ENCODE measurements around the gene CLPSL1.

The CLPSL1 gene

DNA sequence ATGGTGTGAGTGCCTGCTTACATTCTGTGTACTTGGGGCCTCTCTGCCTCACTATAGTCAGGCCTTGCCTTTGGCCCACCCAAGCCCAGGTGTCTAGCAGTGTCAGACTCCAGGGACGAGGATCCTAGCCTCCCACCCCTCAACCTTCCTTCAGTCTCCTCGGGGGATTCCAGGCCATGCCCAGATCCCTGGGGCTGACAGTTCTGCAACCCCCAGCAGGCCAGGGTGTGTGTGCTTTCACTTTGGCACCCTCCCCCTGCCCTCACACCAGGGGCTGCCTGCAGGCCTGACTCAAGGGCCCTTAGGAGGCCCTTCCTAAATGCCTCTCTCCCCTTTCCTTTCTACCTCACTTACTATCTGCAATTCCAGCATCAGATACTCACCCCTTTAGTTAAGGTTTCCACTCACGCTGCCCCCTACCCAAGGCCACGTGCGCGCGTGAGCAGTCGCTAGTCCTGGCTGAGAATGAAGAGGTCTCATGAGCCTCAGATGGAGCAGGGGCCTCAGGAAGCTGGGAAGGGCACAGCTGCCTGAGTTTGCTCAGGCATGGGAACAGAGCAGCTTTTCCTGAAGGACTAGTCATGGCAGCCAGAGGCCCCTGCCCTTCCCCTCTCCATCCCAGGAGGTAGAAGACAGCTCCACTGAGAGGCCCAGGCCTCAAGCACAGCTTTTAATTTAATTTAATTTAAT is 17.2 kb downstream of the CLPSL1 start:
- no peak for DNase-seq (ENCODE audit: low spot score)

DNA sequence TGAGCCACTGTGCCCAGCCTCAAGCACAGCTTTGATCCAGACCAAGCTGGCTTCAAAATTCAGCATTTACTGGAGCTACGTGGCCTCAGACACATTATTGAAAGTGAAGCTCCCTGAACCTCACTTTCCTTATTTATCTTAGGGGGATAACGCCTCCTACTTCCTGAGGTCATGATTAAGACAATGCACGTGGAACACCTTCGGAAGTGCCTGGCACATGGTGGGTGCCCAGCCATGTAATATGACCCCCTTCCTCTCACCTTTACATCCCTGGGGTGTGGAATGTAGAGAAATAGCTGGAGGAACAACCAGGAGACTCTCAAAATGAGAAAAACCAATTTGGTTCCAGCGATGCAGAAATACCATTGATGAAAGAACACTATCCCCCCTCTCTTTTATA is 17.9 kb downstream of the CLPSL1 start:
- no peak for DNase-seq (ENCODE audit: low spot score)

DNA sequence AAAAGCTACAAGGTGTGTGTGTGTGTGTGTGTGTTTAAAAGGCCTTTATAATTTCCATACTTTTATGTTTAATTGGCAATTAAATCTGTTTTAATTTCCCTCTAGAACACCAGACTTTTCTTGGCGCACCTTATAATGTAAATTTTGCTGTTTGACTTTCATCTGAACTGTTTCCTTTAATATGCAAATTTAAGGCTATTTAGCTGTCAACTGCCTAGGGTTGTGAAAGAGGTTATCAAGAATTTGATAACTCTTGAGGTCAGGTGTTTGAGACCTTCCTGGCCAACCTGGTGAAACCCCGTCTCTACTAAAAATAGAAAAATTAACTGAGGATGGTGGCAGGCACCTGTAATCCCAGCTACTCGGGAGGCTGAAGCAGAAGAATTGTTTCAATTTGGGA is 20.3 kb downstream of the CLPSL1 start:
- no peak for DNase-seq (ENCODE audit: low spot score)

DNA sequence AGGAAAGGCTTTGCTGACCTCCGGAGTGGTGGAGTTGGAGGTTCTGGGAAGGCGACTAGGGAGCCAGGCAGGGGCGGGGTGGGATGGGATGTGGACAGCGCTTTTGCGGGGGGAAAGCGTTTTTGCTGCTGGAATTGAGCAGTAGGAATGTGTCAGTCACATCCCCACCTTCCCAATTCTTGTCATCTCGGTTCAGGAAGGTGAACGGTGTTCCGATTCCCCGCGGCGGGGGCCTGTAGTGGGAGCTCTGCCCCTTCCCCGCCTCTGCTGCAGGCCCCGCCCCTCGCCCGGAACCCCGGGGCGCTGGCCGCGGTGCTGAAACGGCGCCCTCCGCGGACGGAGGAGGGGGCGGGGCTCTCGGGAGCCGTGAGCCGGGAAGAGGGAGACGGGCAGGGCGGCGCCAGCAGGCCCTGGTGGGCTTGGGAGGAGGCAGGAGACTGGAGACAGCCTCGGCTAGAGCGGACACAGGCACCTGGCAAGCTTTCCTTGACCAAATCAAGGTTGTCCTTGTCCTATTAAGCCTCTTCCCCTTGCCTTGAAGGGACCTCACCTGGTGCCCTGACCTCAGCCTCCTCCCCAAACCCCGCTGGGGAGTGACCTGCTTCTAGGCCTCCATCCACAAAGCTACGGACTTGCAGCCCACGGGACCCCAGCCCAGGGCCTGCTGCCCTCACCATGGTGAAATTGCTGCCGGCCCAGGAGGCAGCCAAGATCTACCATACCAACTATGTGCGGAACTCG is 24.3 kb downstream of the CLPSL1 start, which contains the start of gene LHFPL5:
LHFPL5 (plus strand) TSS at position 357 of the 741 bp plus-strand sequence; CDS start at position 676, 319 bp downstream.
- peak; percentile 62 for DNase-seq (ENCODE audit: low spot score)

DNA sequence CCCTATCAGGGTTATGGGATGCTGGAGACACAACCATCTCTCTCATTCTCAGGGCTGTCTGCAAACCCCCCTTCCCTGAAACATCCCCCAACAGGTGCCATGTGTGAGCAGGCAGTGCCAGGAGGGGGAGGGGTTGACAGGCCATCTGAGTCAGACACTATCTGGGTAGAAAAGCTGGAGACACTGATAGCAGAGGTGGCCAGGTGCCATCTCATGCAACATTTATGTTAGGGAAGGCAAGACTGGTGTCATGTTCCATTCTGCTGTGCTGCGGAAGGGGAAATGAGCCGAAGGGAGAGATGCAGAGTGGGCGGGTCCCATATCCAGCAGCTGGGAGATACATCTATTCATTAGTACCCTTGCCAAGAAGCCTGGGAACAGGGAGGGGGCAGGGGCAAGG is 27.9 kb downstream of the CLPSL1 start:
- DNase-seq (ENCODE audit: low spot score) = no peak

DNA sequence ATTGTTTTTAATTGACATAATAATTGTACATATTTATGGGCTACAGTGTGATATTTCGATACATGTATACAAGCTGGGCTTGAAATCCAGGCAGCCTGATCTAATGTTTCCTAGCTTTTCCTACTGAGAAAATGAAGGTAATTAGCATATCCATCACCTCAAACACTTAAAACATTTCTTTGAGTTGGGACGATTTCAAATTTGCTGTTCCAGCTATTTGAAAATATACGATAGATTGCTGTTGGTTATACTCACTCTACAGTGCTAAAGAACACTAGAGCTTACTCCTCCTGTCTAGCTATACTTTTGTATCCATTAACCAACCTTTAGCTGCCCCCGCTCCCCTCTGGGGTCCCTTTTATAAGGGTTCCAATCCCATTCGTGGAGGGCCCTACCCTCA is 29.0 kb downstream of the CLPSL1 start:
- no peak for DNase-seq (ENCODE audit: low spot score)

DNA sequence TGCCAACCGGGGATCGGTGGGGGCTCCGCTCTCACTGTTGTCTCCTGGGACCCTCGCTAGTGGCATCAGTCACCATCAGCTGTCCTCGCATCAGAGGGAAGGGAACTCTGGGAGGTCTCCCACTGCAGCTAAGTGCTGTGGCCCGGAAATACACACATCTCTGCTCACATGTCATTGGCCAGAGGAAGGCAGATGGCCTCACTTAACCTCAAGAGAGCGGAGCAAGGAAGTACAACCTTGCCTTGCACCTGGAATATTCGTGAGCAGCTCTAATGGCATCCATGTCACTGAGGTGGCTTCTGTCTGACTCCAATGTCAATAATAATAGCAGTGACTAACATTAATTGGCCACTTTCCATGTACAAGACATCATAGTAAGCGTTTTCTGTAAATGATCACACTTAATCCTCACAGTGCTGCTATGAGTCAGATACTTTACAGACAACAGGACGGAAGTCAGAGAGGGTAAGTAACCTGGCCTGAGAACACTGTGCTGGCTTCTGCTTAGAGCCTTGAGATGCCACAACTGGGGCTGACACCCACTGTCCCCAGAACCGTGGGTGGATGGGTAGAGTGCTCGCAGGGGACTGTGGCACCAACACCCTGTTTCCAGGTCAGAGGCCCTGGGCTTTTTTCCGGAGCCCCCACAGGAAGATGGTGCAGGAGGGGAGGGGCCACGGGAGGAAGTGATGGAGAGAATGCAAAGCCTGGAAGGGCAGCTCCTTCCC is 30.3 kb downstream of the CLPSL1 start:
- no peak for DNase-seq (ENCODE audit: low spot score)

DNA sequence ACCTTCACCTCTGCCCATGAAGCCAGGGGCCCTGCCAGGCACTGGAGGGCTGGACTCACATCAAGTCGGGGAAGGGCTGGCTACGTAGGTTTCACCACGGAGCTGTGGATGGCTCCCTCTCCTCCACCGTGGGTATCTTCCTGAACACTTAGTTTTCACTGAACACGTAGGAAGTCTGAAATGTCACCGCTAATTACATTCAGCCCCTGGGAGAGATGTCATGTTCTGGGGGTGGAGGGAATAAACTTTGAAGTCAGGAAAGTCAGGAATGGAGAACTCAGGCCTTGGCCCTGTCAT is 30.8 kb downstream of the CLPSL1 start:
- no peak for DNase-seq (ENCODE audit: low spot score)

DNA sequence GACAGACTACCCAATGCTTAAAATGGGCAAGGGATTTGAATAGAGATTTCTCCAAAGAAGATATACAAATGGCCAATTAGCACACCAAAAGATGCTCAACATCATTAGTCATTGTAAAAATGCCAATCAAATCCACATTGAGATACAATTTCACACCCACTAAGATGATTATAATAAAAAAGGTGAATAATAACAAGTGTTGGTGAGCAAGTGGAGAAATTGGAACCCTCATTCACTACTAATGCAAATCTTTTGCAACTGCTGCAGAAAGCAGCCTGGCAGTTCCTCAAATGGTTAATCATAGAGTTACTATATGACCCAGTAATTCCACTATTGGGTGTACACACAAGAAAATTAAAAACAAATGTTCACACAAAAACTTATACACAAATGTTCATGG is 36.7 kb downstream of the CLPSL1 start:
- no peak for DNase-seq (ENCODE audit: low spot score)

DNA sequence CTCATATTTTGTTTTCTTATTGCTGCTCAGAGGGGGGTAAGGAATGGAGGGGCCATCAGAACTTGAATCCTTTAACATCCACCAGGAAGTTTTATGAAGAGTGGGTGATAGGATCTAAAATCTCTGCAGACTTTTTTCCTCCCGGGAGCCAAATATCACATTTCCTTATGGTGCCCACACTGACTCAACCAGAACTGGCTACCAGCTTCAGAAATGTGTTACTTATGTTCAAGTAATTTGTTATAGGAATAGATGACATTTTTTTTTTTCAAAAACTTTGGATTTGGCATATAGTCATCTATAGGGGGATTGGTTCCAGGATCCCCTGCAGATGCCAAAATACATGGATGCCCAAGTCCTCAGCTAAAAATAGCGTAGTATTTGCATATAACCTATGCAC is 42.8 kb downstream of the CLPSL1 start:
- DNase-seq (ENCODE audit: low spot score) = no peak

DNA sequence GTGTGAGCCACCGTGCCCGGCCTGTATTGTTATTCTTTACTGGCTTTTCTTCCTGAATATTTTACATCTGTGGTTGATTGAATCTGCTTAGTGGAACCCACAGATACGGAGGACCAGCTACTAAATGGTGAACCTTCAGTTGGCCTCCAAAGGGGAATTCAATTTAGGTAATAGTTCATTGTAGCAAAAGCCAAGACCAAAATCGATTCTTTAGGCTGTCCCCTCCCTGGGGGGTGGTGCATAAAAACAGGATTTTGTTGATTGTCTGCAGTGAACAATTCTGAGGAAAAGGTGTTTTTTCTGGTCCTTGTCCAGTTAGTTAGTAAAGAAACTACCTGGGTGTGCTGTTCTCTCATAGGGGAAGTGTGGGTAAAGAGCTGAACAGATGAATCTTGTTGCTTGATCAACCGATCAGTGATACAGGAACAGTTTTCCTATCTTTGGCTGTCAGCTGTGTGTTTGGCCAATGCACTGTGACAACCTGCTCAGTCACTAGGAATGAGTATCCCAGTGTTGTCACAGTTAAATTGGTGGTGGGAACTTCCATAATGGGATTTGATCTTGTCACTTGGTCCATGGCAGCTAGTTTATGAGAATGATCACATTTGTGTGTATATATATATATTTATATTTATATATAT is 43.9 kb downstream of the CLPSL1 start:
- DNase-seq (ENCODE audit: low spot score) = no peak

DNA sequence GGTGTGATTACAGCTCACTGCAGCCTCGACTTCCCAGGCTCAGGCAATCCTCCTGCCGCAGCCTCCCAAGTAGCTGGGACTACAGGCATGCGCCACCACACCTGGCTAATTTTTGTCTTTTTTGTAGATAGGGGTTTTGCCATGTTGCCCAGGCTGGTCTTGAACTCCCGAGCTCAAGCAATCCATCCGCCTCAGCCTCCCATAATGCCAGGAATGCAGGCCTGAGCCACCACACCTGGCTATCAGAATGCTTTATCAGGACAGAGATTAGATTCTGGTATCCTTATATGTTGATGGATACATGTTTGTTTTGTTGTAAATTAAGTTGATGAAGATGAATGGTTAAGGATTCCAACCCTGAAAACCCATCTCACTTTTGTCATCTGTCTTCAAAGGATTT is 48.5 kb downstream of the CLPSL1 start:
- no peak for DNase-seq (ENCODE audit: low spot score)

DNA sequence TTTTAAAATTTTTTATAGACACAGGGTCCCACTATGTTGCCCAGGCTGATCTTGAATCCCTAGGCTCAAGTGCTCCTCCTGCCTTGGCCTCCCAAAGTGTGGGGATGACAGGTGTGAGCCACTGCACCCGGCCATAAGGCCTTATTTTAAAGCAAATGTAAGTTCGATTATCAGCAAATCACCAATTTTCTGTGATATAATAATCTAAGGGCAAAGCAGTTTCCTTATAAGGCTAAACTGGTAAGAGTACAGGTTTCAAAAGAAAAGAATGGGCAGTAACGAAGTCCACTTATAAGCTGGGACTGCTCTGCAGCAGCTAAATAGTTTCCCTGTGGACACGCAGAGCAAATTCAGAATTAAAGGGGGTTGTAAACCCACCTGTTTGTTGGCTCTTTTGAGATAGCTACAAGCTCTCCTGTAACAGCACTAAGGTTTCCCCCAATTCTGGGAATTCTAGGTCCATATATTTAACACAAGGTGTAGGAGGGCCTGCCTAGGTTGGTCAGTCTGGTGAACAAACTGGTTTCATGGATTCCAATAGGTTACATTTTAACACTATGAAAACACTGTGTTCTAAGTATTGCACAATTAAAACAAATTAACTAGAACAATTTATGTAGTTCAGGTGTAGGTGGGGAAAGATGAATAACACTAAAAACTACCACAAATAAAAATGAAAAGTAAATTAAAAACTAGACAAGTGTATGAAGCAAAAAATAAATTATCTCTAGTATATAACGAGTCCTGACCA is 50.6 kb downstream of the CLPSL1 start:
- DNase-seq (ENCODE audit: low spot score) = no peak

DNA sequence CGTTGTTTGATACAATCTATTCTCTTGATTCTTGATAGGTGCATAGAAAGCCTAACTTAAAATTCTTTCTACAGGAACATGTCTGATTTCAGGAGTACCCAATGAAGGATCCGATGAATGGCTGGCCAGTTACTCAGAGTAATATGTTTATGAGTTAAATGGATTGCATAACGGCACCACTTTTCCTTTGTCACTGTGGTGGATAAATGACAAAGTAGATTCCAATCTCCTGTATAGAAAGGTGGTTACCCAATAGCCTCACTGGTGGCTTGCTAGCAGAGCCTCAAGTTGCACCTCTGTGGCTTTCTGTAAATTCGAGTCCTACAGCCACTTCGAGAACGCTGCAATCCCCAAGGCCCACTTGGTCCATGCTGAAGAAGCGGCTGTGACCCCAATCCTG is 52.7 kb downstream of the CLPSL1 start:
- DNase-seq (ENCODE audit: low spot score) = no peak

Measured in NAMALWA (cell line).